Stomach (tissue), 9 donors: ENCODE measurements around the gene P2RY13. TPM values are rescaled to one million over a fixed set of nuclear protein-coding genes. Genes with fewer than 3 reads are reported as not detected.

Experiments
- DNase-seq, 2 donors: peaks; one replicate each; pipeline versions ENCODE4 v3.0.0 to v3.0.0-alpha.2; 2013 to 2019
- H3K27ac ChIP-seq, 5 donors: fragments of 200-600 bp in 4 of 5; sonication (generic) in 4 of 5; one replicate each; pipeline ENCODE4 v1.5.1; 2013 to 2019; ENCODE audit warnings: mild to moderate bottlenecking in 1 of 5, moderate library complexity in 1 of 5
- H3K27me3 ChIP-seq, 3 donors: fragments of 200-600 bp; sonication (generic); one replicate each; pipeline ENCODE4 v1.5.1; 2017 to 2019; ENCODE audit warnings: mixed run types in 1 of 3
- H3K36me3 ChIP-seq, 4 donors: fragments of 200-600 bp; sonication (generic); 1 replicate in 3 of 4; 2 replicates in 1 of 4; pipeline ENCODE4 v1.5.1; 2016 to 2019
- H3K4me1 ChIP-seq, 4 donors: fragments of 200-600 bp; sonication (generic); one replicate each; pipeline ENCODE4 v1.5.1; 2016 to 2019
- H3K4me3 ChIP-seq, 4 donors: fragments of 200-600 bp; sonication (generic) in 3 of 4; one replicate each; pipeline ENCODE4 v1.5.1; 2016 to 2019; ENCODE audit warnings: mild to moderate bottlenecking in 1 of 4
- H3K9me3 ChIP-seq, 4 donors: fragments of 200-600 bp; sonication (generic); one replicate each; pipeline ENCODE4 v1.5.1; 2016 to 2019
- CTCF ChIP-seq, 7 experiments: fragments of 450-650 bp in 4 of 7; fragments of 200-600 bp in 3 of 7; sonication (generic) in 3 of 7; IDR thresholded peaks; one replicate each; pipeline ENCODE4 v1.5.1; 2016 to 2019; ENCODE audit warnings: antibody characterized with exemption in 7 of 7, control low read depth in 2 of 7, mild to moderate bottlenecking in 1 of 7
- EP300 ChIP-seq: sonication (generic); formaldehyde crosslinking; IDR thresholded peaks from one replicate; pipeline ENCODE4 v1.6.1; 2017; ENCODE audit warnings: antibody characterized with exemption
- POLR2A ChIP-seq, 4 donors: fragments of 450-650 bp; IDR thresholded peaks; one replicate each; pipeline ENCODE4 v1.6.1; 2016; ENCODE audit warnings: antibody characterized with exemption in 4 of 4, control low read depth in 2 of 4, mild to moderate bottlenecking in 1 of 4, moderate library complexity in 1 of 4
- POLR2AphosphoS5 ChIP-seq, 3 donors: sonication (generic); formaldehyde crosslinking; IDR thresholded peaks; one replicate each; pipeline ENCODE4 v1.6.1; 2016; ENCODE audit warnings: antibody characterized with exemption in 3 of 3
- WGBS, 5 donors: extraction: QIAGEN DNeasy Blood & Tissue Kit in 3 of 5; methylation state at CpG; one replicate each; pipeline versions ENCODE4 v1.1.5 to v1.1.7; 2013 to 2018; 5-methylcytosine and 5-hydroxymethylcytosine counted together
- intact Hi-C: fragments of 100-400 bp; cut with DNase I; formaldehyde crosslinking; loops from one replicate; pipeline ENCODE4 v1.15.1; 2023; ENCODE audit warnings: low total_unique reads
- polyA plus RNA-seq, 3 donors: library from polyadenylated mRNA; stranded (reverse); fragments of 200-250 nt; gene quantifications; one replicate each; pipeline ENCODE4 v1.2.3, GENCODE V29; 2013
- total RNA-seq, 5 donors: library from RNA; depleted of rRNA; stranded (reverse); fragments of >200 nt; gene quantifications; one replicate each; pipeline versions ENCODE4 v1.1.0 to v1.2.3, GENCODE V29; 2014 to 2016
- donor health status: healthy with polysubstance abuse.
- donor health status: Bipolar disorder and iron deficiency.
- donor health status: healthy.

Gene P2RY13
- total and polyA plus RNA-seq, 8 donors: 0.38 to 1.9 (median 0.88) TPM; not detected in 2

- H3K27ac ChIP-seq: peak overlapping the region in 1 of 5 donors; percentile 47
Observed at GRCh38 chr3:151305060-151305774, 24.1 kb downstream of the P2RY13 start.

DNA sequence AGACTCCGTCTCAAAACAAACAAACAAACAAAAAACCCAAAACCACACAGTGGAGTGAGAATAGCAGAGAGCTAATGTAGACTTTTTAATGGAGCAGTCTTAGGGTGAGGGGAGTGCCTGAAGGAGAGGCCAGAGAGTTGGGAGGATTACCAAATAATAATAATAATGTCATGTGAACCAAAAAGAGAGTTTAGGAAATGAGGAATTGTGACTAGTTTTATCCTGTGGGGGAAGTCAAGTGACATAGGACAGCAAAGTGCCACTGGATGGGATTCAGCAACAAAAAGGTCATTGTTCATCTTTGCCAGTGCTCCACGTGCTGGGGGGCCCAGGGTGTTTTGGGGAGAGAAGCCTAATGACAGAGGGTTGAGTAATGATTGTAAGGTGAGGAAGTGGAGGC lies 25.6 kb downstream of the P2RY13 start:
- intact Hi-C loops: no loop called here
- Histone ChIP-seq H3K4me3 (no peak overlapping the region), H3K36me3 (no peaks in the 10 kb centered on the region), H3K4me1 (peaks cover 7 to 15% (median 10%) of the 10 kb centered on the region in 4 donors), H3K27ac (no peak overlapping the region), H3K9me3 (no peaks in the 10 kb centered on the region), H3K27me3 (no peaks in the 10 kb centered on the region)
- DNase-seq: no peak
- 66 to 85% (median 77%) methylated on average over 2 of the region's 2 CpGs for WGBS, 5 donors
- no peak for TF ChIP-seq EP300
- TF ChIP-seq POLR2AphosphoS5 (IDR thresholded peaks at IDR 0.05): no peak
- no peak for TF ChIP-seq POLR2A (IDR thresholded peaks at IDR 0.05)
- TF ChIP-seq CTCF (IDR thresholded peaks at IDR 0.05): no peak

More at GRCh38 chr3:151305060-151305774, 24.1 kb downstream of the P2RY13 start:
- no peaks in the 10 kb centered on the region for H3K36me3 ChIP-seq
- no peak overlapping the region for H3K4me3 ChIP-seq
- intact Hi-C loops: no loop called here
- H3K9me3 ChIP-seq: no peaks in the 10 kb centered on the region
- peak; percentile 61 to 80 for DNase-seq
- WGBS, 5 donors: 41 to 50% (median 45%) methylated on average over 7 of the region's 7 CpGs
- TF ChIP-seq CTCF (IDR thresholded peaks at IDR 0.05) (peak in 1 of 7 experiments; percentile 4), EP300 (no peak), POLR2AphosphoS5 (IDR thresholded peaks at IDR 0.05) (peak in 1 of 3 donors; percentile 61)
- peaks cover 7 to 15% (median 10%) of the 10 kb centered on the region in 4 donors for H3K4me1 ChIP-seq
- H3K27me3 ChIP-seq: no peaks in the 10 kb centered on the region

- intact Hi-C loops: no loop called here
- Histone ChIP-seq H3K36me3 (no peaks in the 10 kb centered on the region), H3K9me3 (no peaks in the 10 kb centered on the region), H3K4me3 (no peak overlapping the region), H3K27me3 (no peaks in the 10 kb centered on the region), H3K27ac (no peak overlapping the region), H3K4me1 (peaks cover 7 to 15% (median 10%) of the 10 kb centered on the region in 4 donors)
- WGBS, 5 donors: 79 to 96% (median 85%) methylated on average over 3 of the region's 3 CpGs
- DNase-seq: no peak
- TF ChIP-seq POLR2A (IDR thresholded peaks at IDR 0.05): no peak
- TF ChIP-seq POLR2AphosphoS5 (IDR thresholded peaks at IDR 0.05): no peak
- no peak for TF ChIP-seq EP300
- no peak for TF ChIP-seq CTCF (IDR thresholded peaks at IDR 0.05)
Observed at GRCh38 chr3:151301787-151302186, 27.6 kb downstream of the P2RY13 start.

DNA sequence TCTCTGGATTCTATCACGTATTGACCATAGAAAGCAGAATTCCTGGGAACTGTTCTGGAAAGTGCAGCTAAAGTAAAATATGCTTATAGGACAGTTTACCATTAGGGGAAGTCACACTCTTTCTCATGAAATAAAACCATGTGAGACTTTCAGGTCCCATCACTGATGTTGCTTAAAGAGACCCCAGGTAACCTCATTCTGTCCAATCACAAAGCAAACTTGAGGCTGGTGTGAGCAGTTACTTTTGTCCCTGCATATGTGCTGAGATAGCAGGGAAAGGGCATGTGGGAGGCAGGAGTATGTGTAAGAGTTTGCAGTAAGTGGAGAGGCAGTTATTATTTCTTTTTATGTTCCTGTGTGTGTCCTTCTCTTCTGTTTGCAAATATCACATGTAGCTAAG lies 28.8 kb downstream of the P2RY13 start:
- H3K27me3 ChIP-seq: no peaks in the 10 kb centered on the region
- intact Hi-C loops: no loop called here
- no peaks in the 10 kb centered on the region for H3K36me3 ChIP-seq
- H3K4me1 ChIP-seq: peaks cover 7 to 13% (median 9%) of the 10 kb centered on the region in 4 donors
- no peak for TF ChIP-seq CTCF (IDR thresholded peaks at IDR 0.05)
- no peak for TF ChIP-seq POLR2A (IDR thresholded peaks at IDR 0.05)
- TF ChIP-seq POLR2AphosphoS5 (IDR thresholded peaks at IDR 0.05): no peak
- TF ChIP-seq EP300: no peak
- WGBS, 5 donors: 81 to 94% (median 92%) methylated on average over 1 of the region's 1 CpG
- H3K4me3 ChIP-seq: no peak overlapping the region
- H3K9me3 ChIP-seq: no peaks in the 10 kb centered on the region
- no peak overlapping the region for H3K27ac ChIP-seq
- DNase-seq: no peak
